H9 (cell line): ENCODE data around the gene SH3TC2. TPM values are rescaled to one million over a fixed set of nuclear protein-coding genes. Genes with fewer than 3 reads are reported as not detected.

Source experiments
- DNase-seq: peaks from one replicate; pipeline ENCODE4 v3.0.0-alpha.2; 2017
- H2AFZ ChIP-seq: one replicate; pipeline ENCODE4 v1.6.1; 2013; ENCODE audit warnings: mild to moderate bottlenecking, low read length, control low read depth, moderate library complexity
- H2AK5ac ChIP-seq: 2 replicates; pipeline ENCODE4 v1.6.1; 2013; ENCODE audit warnings: low read length, control low read depth, mixed read lengths; ENCODE audit not compliant: insufficient read length
- H2BK120ac ChIP-seq: one replicate; pipeline ENCODE4 v1.6.1; 2013; ENCODE audit warnings: low read depth, mild to moderate bottlenecking, low read length, control low read depth, inconsistent platforms; ENCODE audit not compliant: poor library complexity, severe bottlenecking
- H2BK12ac ChIP-seq: 2 replicates; pipeline ENCODE4 v1.6.1; 2013; ENCODE audit warnings: low read length, control low read depth, mixed read lengths, low read depth; ENCODE audit not compliant: insufficient read length
- H2BK15ac ChIP-seq: 2 replicates; pipeline ENCODE4 v1.6.1; 2013; ENCODE audit warnings: low read depth, low read length, control low read depth
- H2BK20ac ChIP-seq: one replicate; pipeline ENCODE4 v1.6.1; 2013; ENCODE audit warnings: low read depth, mild to moderate bottlenecking, low read length, control low read depth, inconsistent platforms; ENCODE audit not compliant: poor library complexity, severe bottlenecking
- H2BK5ac ChIP-seq: 2 replicates; pipeline ENCODE4 v1.6.1; 2013; ENCODE audit warnings: low read length, control low read depth, mixed read lengths; ENCODE audit not compliant: insufficient read length
- H3K14ac ChIP-seq: 2 replicates; pipeline ENCODE4 v1.6.1; 2013; ENCODE audit warnings: low read length, control low read depth; ENCODE audit not compliant: insufficient read depth
- H3K18ac ChIP-seq: 2 replicates; pipeline ENCODE4 v1.6.1; 2013; ENCODE audit warnings: low read depth, mild to moderate bottlenecking, mixed read lengths, low read length, control low read depth; ENCODE audit not compliant: insufficient read length
- H3K23ac ChIP-seq: 2 replicates; pipeline ENCODE4 v1.6.1; 2013; ENCODE audit warnings: low read length, control low read depth, mixed read lengths, low read depth; ENCODE audit not compliant: insufficient read length
- H3K23me2 ChIP-seq: 2 replicates; pipeline ENCODE4 v1.6.1; 2013; ENCODE audit warnings: low read depth, mild to moderate bottlenecking, mixed read lengths, low read length, control low read depth; ENCODE audit not compliant: insufficient read length, poor library complexity, severe bottlenecking
- H3K27ac ChIP-seq: 2 replicates; pipeline ENCODE4 v1.5.1; 2013; ENCODE audit warnings: low read length, control low read depth, mixed read lengths, low read depth; ENCODE audit not compliant: insufficient read length
- H3K27me3 ChIP-seq: 2 replicates; pipeline ENCODE4 v1.6.1; 2013; ENCODE audit warnings: low read length, control low read depth, inconsistent platforms; ENCODE audit not compliant: insufficient read depth
- H3K4ac ChIP-seq: 2 replicates; pipeline ENCODE4 v1.6.1; 2013; ENCODE audit warnings: low read depth, mild to moderate bottlenecking, control low read depth, inconsistent platforms, low read length, moderate library complexity
- H3K4me1 ChIP-seq: 2 replicates; pipeline ENCODE4 v1.6.1; 2013; ENCODE audit warnings: low read length, control low read depth, inconsistent platforms; ENCODE audit not compliant: insufficient read depth
- H3K4me2 ChIP-seq: 2 replicates; pipeline ENCODE4 v1.6.1; 2013; ENCODE audit warnings: low read length, control low read depth, mixed read lengths; ENCODE audit not compliant: insufficient read length, insufficient read depth
- H3K56ac ChIP-seq: 2 replicates; pipeline ENCODE4 v1.6.1; 2013; ENCODE audit warnings: low read depth, mild to moderate bottlenecking, mixed read lengths, low read length, control low read depth; ENCODE audit not compliant: insufficient read length
- H3K79me1 ChIP-seq: 2 replicates; pipeline ENCODE4 v1.6.1; 2013; ENCODE audit warnings: low read depth, mild to moderate bottlenecking, moderate library complexity, low read length, control low read depth, inconsistent platforms; ENCODE audit not compliant: insufficient read depth, poor library complexity, severe bottlenecking
- H3K79me2 ChIP-seq: 2 replicates; pipeline ENCODE4 v1.6.1; 2013; ENCODE audit warnings: low read length, control low read depth, inconsistent platforms; ENCODE audit not compliant: insufficient read depth
- H3K9ac ChIP-seq: 2 replicates; pipeline ENCODE4 v1.6.1; 2013; ENCODE audit warnings: low read length, control low read depth, mixed read lengths; ENCODE audit not compliant: insufficient read length; ENCODE audit errors: extremely low read depth
- H3K9me3 ChIP-seq: one replicate; pipeline ENCODE4 v1.6.1; 2013; ENCODE audit warnings: low read depth, low read length, inconsistent platforms; ENCODE audit not compliant: control insufficient read depth
- H3T11ph ChIP-seq: one replicate; pipeline ENCODE4 v1.6.1; 2013; ENCODE audit warnings: mild to moderate bottlenecking, low read length, control low read depth, inconsistent platforms
- H4K20me1 ChIP-seq: one replicate; pipeline ENCODE4 v1.6.1; 2013; ENCODE audit not compliant: control insufficient read depth, insufficient read length, insufficient read depth
- H4K5ac ChIP-seq: 2 replicates; pipeline ENCODE4 v1.6.1; 2013; ENCODE audit warnings: low read depth, mild to moderate bottlenecking, mixed read lengths, low read length, control low read depth; ENCODE audit not compliant: insufficient read length
- H4K8ac ChIP-seq: replicated peaks from 2 replicates; pipeline ENCODE4 v1.6.1; 2013; ENCODE audit warnings: low read length, control low read depth, mixed read lengths, low read depth; ENCODE audit not compliant: insufficient read length
- H4K91ac ChIP-seq: 2 replicates; pipeline ENCODE4 v1.6.1; 2013; ENCODE audit warnings: low read depth, mild to moderate bottlenecking, moderate library complexity, mixed read lengths, low read length, control low read depth; ENCODE audit not compliant: insufficient read length
- H3K27ac Mint-ChIP-seq, 3 experiments: 2 replicates in 2 of 3; 3 replicates in 1 of 3; pipeline ENCODE4 v1.8.0; 2020 to 2021; ENCODE audit warnings: mixed read lengths in 3 of 3, mild to moderate bottlenecking in 1 of 3, moderate library complexity in 1 of 3
- H3K27me3 Mint-ChIP-seq: 2 replicates; pipeline ENCODE4 v1.8.0; 2021; ENCODE audit warnings: low read depth, mild to moderate bottlenecking, moderate library complexity, mixed read lengths
- H3K36me3 Mint-ChIP-seq, 3 experiments: 2 replicates in 2 of 3; 3 replicates in 1 of 3; pipeline ENCODE4 v1.8.0; 2020 to 2021; ENCODE audit warnings: low read depth in 3 of 3, mixed read lengths in 3 of 3; ENCODE audit not compliant: insufficient read depth in 1 of 3
- H3K4me1 Mint-ChIP-seq, 2 experiments: 2 replicates each; pipeline ENCODE4 v1.8.0; 2020; ENCODE audit warnings: mixed read lengths in 2 of 2
- H3K4me3 Mint-ChIP-seq, 2 experiments: 2 replicates in 1 of 2; 3 replicates in 1 of 2; pipeline ENCODE4 v1.8.0; 2020 to 2021; ENCODE audit warnings: mild to moderate bottlenecking in 2 of 2, mixed read lengths in 2 of 2, moderate library complexity in 1 of 2
- H3K9me3 Mint-ChIP-seq, 2 experiments: 2 replicates in 1 of 2; 3 replicates in 1 of 2; pipeline ENCODE4 v1.8.0; 2020; ENCODE audit warnings: mild to moderate bottlenecking in 2 of 2, mixed read lengths in 2 of 2, moderate library complexity in 1 of 2
- WGBS: extraction: QIAGEN DNeasy Blood & Tissue Kit; methylation state at CpG from one replicate; pipeline ENCODE4 v1.1.7; 2013; ENCODE audit warnings: missing lambda C conversion rate, low lambda C conversion rate, mixed read lengths; ENCODE audit not compliant: insufficient read length; ENCODE audit errors: extremely low coverage; 5-methylcytosine and 5-hydroxymethylcytosine counted together
- total RNA-seq: library from RNA; stranded (reverse); gene quantifications from 2 replicates; pipeline ENCODE4 v1.2.1, GENCODE V29; 2021
- TF ChIP-seq, protein P1 (sequence below): fragments of 200-600 bp; sonication (generic); conservative IDR thresholded peaks from 3 replicates; pipeline ENCODE4 v1.8.0; 2021; ENCODE audit warnings: antibody characterized with exemption, mild to moderate bottlenecking

SH3TC2 gene
- total RNA-seq, 1 experiment from 2014 or later: not detected

GRCh38 chr5:149022200-149022599 is 40.7 kb downstream of the SH3TC2 start:
- H3K27ac Mint-ChIP-seq: no peak overlapping the region
- no peak overlapping the region for H2BK20ac ChIP-seq
- H3T11ph ChIP-seq: no peak overlapping the region
- H3K79me2 ChIP-seq: no peaks in the 10 kb centered on the region
- TF ChIP-seq, protein P1, sequence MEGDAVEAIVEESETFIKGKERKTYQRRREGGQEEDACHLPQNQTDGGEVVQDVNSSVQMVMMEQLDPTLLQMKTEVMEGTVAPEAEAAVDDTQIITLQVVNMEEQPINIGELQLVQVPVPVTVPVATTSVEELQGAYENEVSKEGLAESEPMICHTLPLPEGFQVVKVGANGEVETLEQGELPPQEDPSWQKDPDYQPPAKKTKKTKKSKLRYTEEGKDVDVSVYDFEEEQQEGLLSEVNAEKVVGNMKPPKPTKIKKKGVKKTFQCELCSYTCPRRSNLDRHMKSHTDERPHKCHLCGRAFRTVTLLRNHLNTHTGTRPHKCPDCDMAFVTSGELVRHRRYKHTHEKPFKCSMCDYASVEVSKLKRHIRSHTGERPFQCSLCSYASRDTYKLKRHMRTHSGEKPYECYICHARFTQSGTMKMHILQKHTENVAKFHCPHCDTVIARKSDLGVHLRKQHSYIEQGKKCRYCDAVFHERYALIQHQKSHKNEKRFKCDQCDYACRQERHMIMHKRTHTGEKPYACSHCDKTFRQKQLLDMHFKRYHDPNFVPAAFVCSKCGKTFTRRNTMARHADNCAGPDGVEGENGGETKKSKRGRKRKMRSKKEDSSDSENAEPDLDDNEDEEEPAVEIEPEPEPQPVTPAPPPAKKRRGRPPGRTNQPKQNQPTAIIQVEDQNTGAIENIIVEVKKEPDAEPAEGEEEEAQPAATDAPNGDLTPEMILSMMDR: no peak
- no peak overlapping the region for H4K8ac ChIP-seq
- H2BK120ac ChIP-seq: no peak overlapping the region
- H3K14ac ChIP-seq: no peak overlapping the region
- H3K36me3 Mint-ChIP-seq: no peaks in the 10 kb centered on the region
- H4K5ac ChIP-seq: no peak overlapping the region
- no peak overlapping the region for H2AFZ ChIP-seq
- H3K79me1 ChIP-seq: no peaks in the 10 kb centered on the region
- H3K23me2 ChIP-seq: no peaks in the 10 kb centered on the region
- no peak overlapping the region for H3K9ac ChIP-seq
- H3K27me3 ChIP-seq: no peaks in the 10 kb centered on the region
- no peak overlapping the region for H3K56ac ChIP-seq
- no peaks in the 10 kb centered on the region for H3K9me3 ChIP-seq
- H3K9me3 Mint-ChIP-seq: peaks cover 0 to 3% of the 10 kb centered on the region in 2 experiments; a peak in 3 of 5 replicates
- H4K20me1 ChIP-seq: no peaks in the 10 kb centered on the region
- peaks cover 12 to 13% of the 10 kb centered on the region in 2 experiments for H3K4me1 Mint-ChIP-seq
- DNase-seq: no peak
- WGBS: no CpG with 5 or more reads among the region's 1 CpG
- H4K91ac ChIP-seq: no peak overlapping the region
- no peak overlapping the region for H2AK5ac ChIP-seq
- no peak overlapping the region for H2BK15ac ChIP-seq
- H3K4me2 ChIP-seq: no peak overlapping the region
- H3K27ac ChIP-seq: no peak overlapping the region
- no peak overlapping the region for H3K23ac ChIP-seq
- H3K4ac ChIP-seq: no peak overlapping the region
- no peak overlapping the region for H2BK12ac ChIP-seq
- no peaks in the 10 kb centered on the region; the same call in 1 of the 2 replicates for H3K27me3 Mint-ChIP-seq
- no peak overlapping the region for H2BK5ac ChIP-seq
- no peak overlapping the region for H3K18ac ChIP-seq
- H3K4me3 Mint-ChIP-seq: no peak overlapping the region
- H3K4me1 ChIP-seq: no peaks in the 10 kb centered on the region
